BLaER1 treated with 17β-estradiol and CSF1 and Interleukin-3, amounts not matched to agents 10 nM and 100 nM (cell line): Measurements from ENCODE around the gene TP53RK.

Experiments used
- H3K27ac ChIP-seq, 11 experiments: shearing (Covaris generic); formaldehyde crosslinking; 2 replicates each; pipeline ENCODE4 v1.8.1; 2022
- H3K27me3 ChIP-seq, 11 experiments: shearing (Covaris generic); formaldehyde crosslinking; 2 replicates each; pipeline ENCODE4 v1.8.1; 2022
- H3K36me3 ChIP-seq, 11 experiments: shearing (Covaris generic); formaldehyde crosslinking; 2 replicates each; pipeline ENCODE4 v1.8.1; 2022
- H3K4me1 ChIP-seq, 10 experiments: shearing (Covaris generic); formaldehyde crosslinking; 2 replicates each; pipeline ENCODE4 v1.8.1; 2022
- H3K4me2 ChIP-seq, 11 experiments: shearing (Covaris generic); formaldehyde crosslinking; 2 replicates each; pipeline ENCODE4 v1.8.1; 2022
- H3K4me3 ChIP-seq, 10 experiments: shearing (Covaris generic); formaldehyde crosslinking; 2 replicates each; pipeline ENCODE4 v1.8.1; 2022
- H3K9ac ChIP-seq, 11 experiments: shearing (Covaris generic); formaldehyde crosslinking; 2 replicates each; pipeline ENCODE4 v1.8.1; 2022
- H3K9me3 ChIP-seq, 11 experiments: shearing (Covaris generic); formaldehyde crosslinking; replicated peaks in 1 of 11; 2 replicates each; pipeline ENCODE4 v1.8.1; 2022
- H4K20me1 ChIP-seq, 11 experiments: shearing (Covaris generic); formaldehyde crosslinking; 2 replicates each; pipeline ENCODE4 v1.8.1; 2022
- Cebpa-rat ChIP-seq, 11 experiments: shearing (Covaris generic); IDR thresholded peaks; 2 replicates each; pipeline ENCODE4 v1.8.1; 2022

The TP53RK gene

GRCh38 chr20:46649965-46650542, 39.2 kb downstream of the TP53RK start:
- no peak overlapping the region for H3K9ac ChIP-seq

DNA sequence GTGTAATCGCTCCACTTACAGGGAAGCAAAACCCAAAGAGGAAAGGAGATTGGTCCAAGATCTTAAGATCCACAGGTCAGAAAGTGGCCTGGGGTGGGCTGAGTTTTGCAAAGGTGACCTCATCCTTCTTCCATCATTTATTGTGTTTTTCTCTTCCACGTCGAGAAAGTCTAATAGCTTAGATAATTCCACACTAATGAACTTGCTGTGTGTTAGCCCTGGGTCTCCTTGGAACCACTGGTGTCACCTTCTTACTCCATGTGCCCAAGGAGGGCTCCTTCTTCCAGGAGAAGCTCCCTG, 39.6 kb downstream of the TP53RK start:
- H3K27me3 ChIP-seq: no peaks in the 10 kb centered on the region
- H4K20me1 ChIP-seq: no peaks in the 10 kb centered on the region
- no peaks in the 10 kb centered on the region for H3K36me3 ChIP-seq
- H3K27ac ChIP-seq: no peak overlapping the region
- no peak overlapping the region for H3K9ac ChIP-seq
- H3K4me3 ChIP-seq: no peak overlapping the region
- no peak overlapping the region for H3K4me2 ChIP-seq
- TF ChIP-seq Cebpa-rat (IDR thresholded peaks at IDR 0.05): no peak
- H3K4me1 ChIP-seq: peaks cover 0 to 6% (median 0%) of the 10 kb centered on the region in 10 experiments; a peak in 2 of 20 replicates
- peaks cover 0 to 8% (median 0%) of the 10 kb centered on the region in 11 experiments; a peak in 1 of 22 replicates for H3K9me3 ChIP-seq

More at GRCh38 chr20:46649965-46650542, 39.2 kb downstream of the TP53RK start:
- Histone ChIP-seq H3K36me3 (no peaks in the 10 kb centered on the region), H4K20me1 (no peaks in the 10 kb centered on the region), H3K4me1 (peaks cover 0 to 6% (median 0%) of the 10 kb centered on the region in 10 experiments; a peak in 2 of 20 replicates), H3K9me3 (peaks cover 0 to 8% (median 0%) of the 10 kb centered on the region in 11 experiments; a peak in 1 of 22 replicates), H3K27me3 (no peaks in the 10 kb centered on the region), H3K4me2 (no peak overlapping the region), H3K27ac (no peak overlapping the region), H3K4me3 (no peak overlapping the region)
- TF ChIP-seq Cebpa-rat (IDR thresholded peaks at IDR 0.05): no peak

- no peaks in the 10 kb centered on the region for H3K36me3 ChIP-seq
- H3K4me1 ChIP-seq: peaks cover 0 to 6% (median 0%) of the 10 kb centered on the region in 10 experiments; a peak in 2 of 20 replicates
- H3K4me2 ChIP-seq: no peak overlapping the region
- no peaks in the 10 kb centered on the region for H3K27me3 ChIP-seq
- TF ChIP-seq Cebpa-rat (IDR thresholded peaks at IDR 0.05): no peak
- no peaks in the 10 kb centered on the region for H4K20me1 ChIP-seq
- no peak overlapping the region for H3K9ac ChIP-seq
- H3K9me3 ChIP-seq: peaks cover 0 to 8% (median 0%) of the 10 kb centered on the region in 11 experiments; a peak in 1 of 22 replicates
- no peak overlapping the region for H3K27ac ChIP-seq
- H3K4me3 ChIP-seq: no peak overlapping the region
These were observed 40.2 kb downstream of the TP53RK start for GRCh38 chr20:46648903-46649649.

GRCh38 chr20:46647469-46647868, 41.8 kb downstream of the TP53RK start:
- Histone ChIP-seq H3K4me3 (no peak overlapping the region), H3K4me1 (peaks cover 0 to 6% (median 0%) of the 10 kb centered on the region in 10 experiments; a peak in 2 of 20 replicates), H3K4me2 (no peak overlapping the region), H3K9me3 (peaks cover 0 to 8% (median 0%) of the 10 kb centered on the region in 11 experiments; a peak in 1 of 22 replicates), H3K27me3 (no peaks in the 10 kb centered on the region), H3K9ac (no peak overlapping the region), H4K20me1 (no peaks in the 10 kb centered on the region), H3K36me3 (no peaks in the 10 kb centered on the region), H3K27ac (no peak overlapping the region)
- TF ChIP-seq Cebpa-rat (IDR thresholded peaks at IDR 0.05): no peak

GRCh38 chr20:46646659-46647380, 42.4 kb downstream of the TP53RK start:
- no peak overlapping the region for H3K27ac ChIP-seq
- peaks cover 0 to 7% (median 0%) of the 10 kb centered on the region in 11 experiments; a peak in 1 of 22 replicates for H3K9me3 ChIP-seq
- no peak overlapping the region for H3K4me3 ChIP-seq
- TF ChIP-seq Cebpa-rat (IDR thresholded peaks at IDR 0.05): no peak
- H3K36me3 ChIP-seq: no peaks in the 10 kb centered on the region
- H4K20me1 ChIP-seq: no peaks in the 10 kb centered on the region
- peaks cover 0 to 6% (median 0%) of the 10 kb centered on the region in 10 experiments; a peak in 2 of 20 replicates for H3K4me1 ChIP-seq
- H3K27me3 ChIP-seq: no peaks in the 10 kb centered on the region
- no peak overlapping the region for H3K4me2 ChIP-seq
- H3K9ac ChIP-seq: no peak overlapping the region

DNA sequence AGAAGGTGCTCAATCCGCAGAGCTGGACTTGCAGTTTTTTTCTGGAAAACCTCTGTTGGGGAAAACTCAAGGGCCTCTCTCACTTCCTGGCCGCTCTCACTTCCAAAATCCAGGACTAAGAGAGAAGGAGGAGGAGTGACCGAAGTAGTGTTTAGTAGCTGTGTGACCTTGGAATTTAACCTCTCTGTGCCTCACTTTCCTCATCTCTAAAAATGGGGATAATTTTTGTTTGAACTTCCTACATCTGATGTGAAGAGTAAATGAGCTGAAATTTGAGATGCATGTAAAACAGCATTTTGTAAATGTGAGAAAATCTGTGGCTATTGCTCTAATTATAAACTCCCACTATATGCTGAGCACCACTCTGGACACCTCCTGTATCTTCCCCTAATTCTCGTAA, 43.1 kb downstream of the TP53RK start:
- Histone ChIP-seq H3K4me2 (no peak overlapping the region), H3K27me3 (no peaks in the 10 kb centered on the region), H3K4me3 (no peak overlapping the region), H4K20me1 (no peaks in the 10 kb centered on the region), H3K27ac (no peak overlapping the region), H3K9me3 (no peaks in the 10 kb centered on the region), H3K4me1 (peaks cover 0 to 7% (median 0%) of the 10 kb centered on the region in 10 experiments; a peak in 3 of 20 replicates), H3K36me3 (no peaks in the 10 kb centered on the region), H3K9ac (no peak overlapping the region)
- TF ChIP-seq Cebpa-rat (IDR thresholded peaks at IDR 0.05): no peak

DNA sequence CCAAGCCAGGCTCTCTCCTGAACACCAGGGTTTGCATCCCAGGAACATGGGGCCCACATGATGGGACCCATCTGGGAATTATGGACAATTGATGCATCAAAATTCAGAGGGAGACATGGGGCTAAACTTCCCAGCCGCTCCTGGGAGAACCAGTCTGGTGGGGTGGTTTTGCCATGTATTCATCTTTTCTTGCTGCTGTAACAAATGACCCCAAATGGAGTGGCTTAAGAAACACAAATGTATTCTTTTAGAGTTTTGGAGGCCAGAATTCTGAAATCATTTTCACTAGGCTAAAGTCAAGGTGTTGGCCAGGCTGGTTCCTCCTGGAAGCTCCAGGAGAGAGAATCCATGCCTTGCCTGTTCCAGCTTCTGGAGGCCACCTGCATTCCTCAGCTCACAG, 44.5 kb downstream of the TP53RK start:
- no peaks in the 10 kb centered on the region for H4K20me1 ChIP-seq
- H3K36me3 ChIP-seq: no peaks in the 10 kb centered on the region
- TF ChIP-seq Cebpa-rat (IDR thresholded peaks at IDR 0.05): no peak
- no peaks in the 10 kb centered on the region for H3K9me3 ChIP-seq
- H3K27me3 ChIP-seq: no peaks in the 10 kb centered on the region
- no peak overlapping the region for H3K4me3 ChIP-seq
- no peak overlapping the region for H3K27ac ChIP-seq
- H3K4me1 ChIP-seq: peaks cover 0 to 12% (median 0%) of the 10 kb centered on the region in 10 experiments; a peak in 4 of 20 replicates
- H3K9ac ChIP-seq: no peak overlapping the region
- H3K4me2 ChIP-seq: no peak overlapping the region

DNA sequence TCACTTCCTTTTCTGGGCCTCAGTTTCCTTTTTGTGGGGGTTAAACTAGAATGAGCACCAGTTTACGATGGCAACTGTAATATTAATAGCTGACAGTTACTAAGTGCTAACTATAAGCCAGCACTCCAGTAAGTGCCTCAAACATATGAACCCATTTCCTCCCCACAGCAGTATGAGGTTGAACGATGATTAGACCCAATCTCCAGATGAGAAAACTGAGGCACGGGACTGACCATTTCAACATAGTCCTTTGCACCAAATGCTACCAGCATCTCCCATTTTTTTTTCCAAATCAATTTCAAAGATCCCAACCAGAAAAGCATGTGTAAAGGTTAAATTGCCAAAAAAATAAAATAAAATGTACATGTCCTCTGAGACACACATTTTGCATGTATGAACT, 45.1 kb downstream of the TP53RK start:
- Histone ChIP-seq H3K9ac (no peak overlapping the region), H3K4me2 (no peak overlapping the region), H4K20me1 (no peaks in the 10 kb centered on the region), H3K4me3 (no peak overlapping the region), H3K36me3 (no peaks in the 10 kb centered on the region), H3K9me3 (no peaks in the 10 kb centered on the region), H3K27ac (no peak overlapping the region), H3K4me1 (peaks cover 0 to 7% (median 0%) of the 10 kb centered on the region in 10 experiments; a peak in 3 of 20 replicates), H3K27me3 (no peaks in the 10 kb centered on the region)
- TF ChIP-seq Cebpa-rat (IDR thresholded peaks at IDR 0.05): no peak

- Histone ChIP-seq H3K27me3 (no peaks in the 10 kb centered on the region), H3K27ac (no peak overlapping the region), H4K20me1 (no peaks in the 10 kb centered on the region), H3K4me2 (no peak overlapping the region), H3K9me3 (no peaks in the 10 kb centered on the region), H3K4me3 (no peak overlapping the region), H3K36me3 (no peaks in the 10 kb centered on the region), H3K9ac (no peak overlapping the region), H3K4me1 (peaks cover 0 to 7% (median 0%) of the 10 kb centered on the region in 10 experiments; a peak in 3 of 20 replicates)
- no peak for TF ChIP-seq Cebpa-rat (IDR thresholded peaks at IDR 0.05)
These were observed 46.3 kb downstream of the TP53RK start for GRCh38 chr20:46642969-46643343.
